Transverse colon (tissue), 4 donors: Measurements from ENCODE around the gene SLC39A11. TPM values are rescaled to one million over a fixed set of nuclear protein-coding genes. Genes with fewer than 3 reads are reported as not detected.

ENCODE experiments used
- DNase-seq: peaks from one replicate; pipeline ENCODE4 v3.0.0-alpha.2; 2019
- H3K27ac ChIP-seq, 4 donors: fragments of 200-600 bp; sonication (generic); 2 replicates each; pipeline ENCODE4 v1.5.1; 2016 to 2018; ENCODE audit warnings: inconsistent platforms in 4 of 4
- H3K27me3 ChIP-seq: fragments of 200-600 bp; sonication (generic); 2 replicates; pipeline ENCODE4 v1.5.1; 2017; ENCODE audit warnings: inconsistent platforms
- H3K36me3 ChIP-seq, 4 donors: fragments of 200-600 bp; sonication (generic); 2 replicates each; pipeline ENCODE4 v1.5.1; 2017 to 2019; ENCODE audit warnings: inconsistent platforms in 4 of 4
- H3K4me1 ChIP-seq, 4 donors: fragments of 200-600 bp; sonication (generic); 2 replicates each; pipeline ENCODE4 v1.5.1; 2017 to 2020; ENCODE audit warnings: inconsistent platforms in 4 of 4
- H3K4me3 ChIP-seq, 4 donors: fragments of 200-600 bp; sonication (generic); 1 replicate in 1 of 4; 2 replicates in 3 of 4; pipeline versions ENCODE4 v1.5.1 to v1.6.1; 2017 to 2019; ENCODE audit warnings: inconsistent platforms in 4 of 4
- H3K9me3 ChIP-seq, 2 donors: fragments of 200-600 bp; sonication (generic); 2 replicates each; pipeline ENCODE4 v1.5.1; 2017 to 2019; ENCODE audit warnings: inconsistent platforms in 2 of 2
- CTCF ChIP-seq, 5 experiments: fragments of 200-600 bp in 3 of 5; fragments of 450-650 bp in 2 of 5; sonication (generic) in 3 of 5; IDR thresholded peaks; 1 replicate in 2 of 5; 2 replicates in 3 of 5; pipeline ENCODE4 v1.5.1; 2016 to 2017; ENCODE audit warnings: antibody characterized with exemption in 5 of 5, inconsistent platforms in 3 of 5, mild to moderate bottlenecking in 2 of 5, moderate library complexity in 1 of 5
- EP300 ChIP-seq: sonication (generic); formaldehyde crosslinking; IDR thresholded peaks from one replicate; pipeline ENCODE4 v1.6.1; 2017; ENCODE audit warnings: antibody characterized with exemption, low read depth
- POLR2A ChIP-seq: fragments of 450-650 bp; IDR thresholded peaks from one replicate; pipeline ENCODE4 v1.6.1; 2016; ENCODE audit warnings: antibody characterized with exemption, mild to moderate bottlenecking, moderate library complexity
- POLR2AphosphoS5 ChIP-seq, 3 donors: sonication (generic); formaldehyde crosslinking; IDR thresholded peaks; one replicate each; pipeline ENCODE4 v1.6.1; 2016; ENCODE audit warnings: antibody characterized with exemption in 3 of 3
- WGBS, 2 donors: methylation state at CpG; one replicate each; pipeline ENCODE4 v1.1.5; 2018; ENCODE audit warnings: low coverage in 1 of 2; 5-methylcytosine and 5-hydroxymethylcytosine counted together
- in situ Hi-C, 4 donors: fragments of 200-750 bp; cut with MboI; loops; one replicate each; pipeline versions ENCODE4 v1.15.0 to v1.15.1; 2017; ENCODE audit warnings: low sequenced_read_pairs in 3 of 4, low pct_ligation_motif_present in 1 of 4, low pct_unique_long_range_greater_than_20kb in 1 of 4
- intact Hi-C: fragments of 100-400 bp; cut with DNase I; formaldehyde crosslinking; loops from one replicate; pipeline ENCODE4 v1.15.1; 2023; ENCODE audit warnings: low total_unique reads
- total RNA-seq, 4 donors: library from RNA; depleted of rRNA; stranded (reverse); fragments of >200 nt; gene quantifications; one replicate each; pipeline ENCODE4 v1.1.0, GENCODE V29; 2016

The SLC39A11 gene
- total RNA-seq, 4 donors from 2014 or later, result 20.7 to 49.7 (median 33.3) TPM

GRCh38 chr17:73118951-73119391 is 26.5 kb upstream of the SLC39A11 start:
- Histone ChIP-seq H3K27ac (no peak overlapping the region), H3K36me3 (no peaks in the 10 kb centered on the region), H3K27me3 (no peaks in the 10 kb centered on the region), H3K4me3 (no peak overlapping the region), H3K9me3 (no peaks in the 10 kb centered on the region), H3K4me1 (no peaks in the 10 kb centered on the region)
- in situ Hi-C loops, result no loop called here
- 60 to 73% methylated on average over 3 to 5 of the region's 5 CpGs for WGBS, 2 donors
- intact Hi-C loops, result no loop called here
- TF ChIP-seq POLR2A (no peak), EP300 (no peak), POLR2AphosphoS5 (IDR thresholded peaks at IDR 0.05) (no peak), CTCF (IDR thresholded peaks at IDR 0.05) (no peak)
- no peak for DNase-seq

DNA sequence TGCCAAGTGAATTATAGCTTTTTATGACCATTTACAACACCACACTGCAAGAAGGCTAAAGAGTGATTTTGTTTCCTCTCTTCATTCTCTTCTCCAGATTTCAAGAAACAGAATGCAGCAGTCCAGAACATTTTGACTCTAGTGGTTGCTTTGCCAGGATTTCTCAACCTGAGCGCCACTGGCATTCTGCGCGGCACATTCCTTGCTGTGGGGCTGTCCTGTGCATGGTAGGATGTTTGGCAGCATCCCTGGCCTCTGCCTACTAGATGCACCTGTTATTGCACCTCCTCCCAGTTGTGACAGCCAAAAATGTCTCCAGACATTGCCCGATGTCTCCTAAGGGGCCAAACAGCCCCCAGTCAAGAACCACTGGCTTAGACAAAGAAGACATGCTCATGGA is 25.7 kb upstream of the SLC39A11 start:
- in situ Hi-C loops (no loop called here), intact Hi-C loops (no loop called here)
- no peaks in the 10 kb centered on the region for H3K27me3 ChIP-seq
- TF ChIP-seq POLR2AphosphoS5 (IDR thresholded peaks at IDR 0.05) (no peak), CTCF (IDR thresholded peaks at IDR 0.05) (no peak), POLR2A (no peak), EP300 (no peak)
- no peak for DNase-seq
- no peaks in the 10 kb centered on the region for H3K36me3 ChIP-seq
- H3K9me3 ChIP-seq, result no peaks in the 10 kb centered on the region
- 87% methylated on average over 4 of the region's 4 CpGs; no CpG with 5 or more reads in 1 of the 2 donors for WGBS, 2 donors
- no peak overlapping the region for H3K27ac ChIP-seq
- H3K4me3 ChIP-seq, result no peak overlapping the region
- H3K4me1 ChIP-seq, result no peaks in the 10 kb centered on the region

DNA sequence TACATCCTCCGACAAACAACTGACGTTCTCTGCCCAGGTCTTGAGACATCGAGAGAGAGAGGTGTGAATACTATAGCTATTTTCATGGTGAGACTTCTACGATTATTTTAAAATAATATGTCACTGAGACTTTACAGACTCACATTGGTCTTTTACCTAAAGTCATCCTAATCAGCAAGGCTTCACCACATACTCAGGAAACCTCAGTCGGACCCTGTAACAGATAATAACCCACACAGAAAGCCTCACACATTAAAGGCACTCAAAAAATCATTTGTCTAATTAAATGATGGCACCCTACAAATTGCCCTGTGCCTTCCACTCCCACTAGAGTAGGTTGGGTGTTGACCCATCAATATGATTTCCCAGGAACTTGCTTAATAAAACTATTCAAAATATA is 19.8 kb upstream of the SLC39A11 start:
- TF ChIP-seq EP300 (no peak), CTCF (IDR thresholded peaks at IDR 0.05) (no peak), POLR2A (no peak), POLR2AphosphoS5 (IDR thresholded peaks at IDR 0.05) (no peak)
- in situ Hi-C loops, result no loop called here
- Histone ChIP-seq H3K27ac (no peak overlapping the region), H3K27me3 (no peaks in the 10 kb centered on the region), H3K36me3 (no peaks in the 10 kb centered on the region), H3K4me1 (no peaks in the 10 kb centered on the region), H3K4me3 (no peak overlapping the region), H3K9me3 (no peaks in the 10 kb centered on the region)
- DNase-seq, result no peak
- intact Hi-C loops, result no loop called here
- WGBS, 2 donors, result 91 to 93% methylated on average over 5 of the region's 5 CpGs

GRCh38 chr17:73111386-73111785 is 18.9 kb upstream of the SLC39A11 start:
- intact Hi-C loops, result no loop called here
- H3K27me3 ChIP-seq, result no peaks in the 10 kb centered on the region
- 67 to 86% methylated on average over 1 to 6 of the region's 6 CpGs for WGBS, 2 donors

DNA sequence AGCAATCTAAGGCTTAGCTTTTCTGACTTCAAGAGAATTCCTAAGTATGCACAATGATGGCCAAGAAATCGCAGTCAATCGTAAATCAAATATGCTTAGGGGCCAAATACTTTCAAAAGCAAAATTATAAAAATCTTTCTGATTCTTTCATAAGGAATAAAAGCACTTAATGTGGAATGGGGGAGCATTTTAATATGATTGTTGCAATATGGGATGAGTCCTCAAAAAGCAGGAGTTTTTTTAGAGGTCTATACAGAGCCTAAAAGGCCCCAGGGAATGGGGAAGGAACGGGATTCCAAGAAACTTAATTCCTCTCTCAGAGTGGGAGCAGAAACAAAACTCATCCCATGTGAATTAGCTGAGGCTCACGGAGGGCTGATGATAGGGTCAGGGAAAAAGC is 14.7 kb upstream of the SLC39A11 start:
- H3K36me3 ChIP-seq, result no peaks in the 10 kb centered on the region
- no peak overlapping the region for H3K4me3 ChIP-seq
- in situ Hi-C loops, result no loop called here
- 69 to 80% methylated on average over 3 to 4 of the region's 4 CpGs for WGBS, 2 donors
- no peaks in the 10 kb centered on the region for H3K4me1 ChIP-seq
- H3K27ac ChIP-seq, result no peak overlapping the region
- H3K9me3 ChIP-seq, result no peaks in the 10 kb centered on the region
- no peak for TF ChIP-seq POLR2A
- no peak for TF ChIP-seq POLR2AphosphoS5 (IDR thresholded peaks at IDR 0.05)
- intact Hi-C loops, result loop anchor here (5.0 kb wide), 1 partner anchor 380 kb away; no protein-coding TSS in a partner anchor
- no peaks in the 10 kb centered on the region for H3K27me3 ChIP-seq
- no peak for DNase-seq

More at GRCh38 chr17:73111386-73111785, 18.9 kb upstream of the SLC39A11 start:
- Histone ChIP-seq H3K36me3 (no peaks in the 10 kb centered on the region), H3K9me3 (no peaks in the 10 kb centered on the region), H3K4me1 (no peaks in the 10 kb centered on the region), H3K27ac (no peak overlapping the region), H3K4me3 (no peak overlapping the region)
- TF ChIP-seq EP300 (no peak), POLR2AphosphoS5 (IDR thresholded peaks at IDR 0.05) (no peak)
- in situ Hi-C loops, result no loop called here
- DNase-seq, result no peak
